Measurements from ENCODE around the gene TMEM237.

TMEM237 gene

DNA sequence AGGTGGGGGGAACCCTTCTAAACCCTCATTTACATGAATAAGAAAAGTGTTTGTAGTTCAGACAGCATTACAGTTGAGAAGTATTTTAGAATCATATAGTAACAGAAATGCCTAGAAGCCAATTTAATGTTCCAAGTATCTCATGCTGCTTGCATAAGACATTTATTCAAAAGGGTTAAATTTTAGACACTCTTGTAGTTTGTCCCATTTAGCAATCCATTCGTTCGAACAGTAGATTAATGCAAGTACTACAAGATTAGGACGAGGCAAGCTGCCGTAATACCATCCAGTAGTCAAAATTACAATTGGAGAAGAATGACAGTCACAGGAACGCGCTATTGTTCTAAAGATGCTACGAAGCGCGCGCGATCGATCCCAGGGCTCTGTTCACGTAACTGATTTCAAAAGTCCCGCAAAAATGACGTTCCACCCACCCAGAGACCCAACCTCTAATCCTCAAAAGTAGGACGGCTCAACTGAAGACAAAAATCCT, 1.2 kb downstream of the TMEM237 start:
- no peak for DNase-seq (ENCODE audit: low read depth)

DNA sequence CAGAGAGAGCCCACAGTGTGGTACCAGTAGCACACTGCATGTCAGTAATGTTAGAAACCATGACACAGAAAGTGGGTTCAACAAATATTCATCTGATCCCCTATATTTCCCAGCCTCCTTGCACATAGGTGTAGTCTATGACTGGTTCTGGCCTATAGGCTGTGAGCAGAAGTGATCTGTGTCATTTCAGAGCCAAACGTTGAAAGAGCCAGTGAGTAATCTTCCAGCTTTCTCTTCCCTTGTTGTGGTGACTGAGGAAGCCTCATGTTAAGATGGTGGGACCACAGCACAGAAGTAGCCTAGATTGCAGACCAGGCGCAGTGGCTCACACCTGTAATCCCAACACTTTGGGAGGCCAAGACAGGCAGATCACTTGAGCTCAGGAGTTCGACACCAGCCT, 4.1 kb downstream of the TMEM237 start:
- DNase-seq (ENCODE audit: low read depth), result no peak

DNA sequence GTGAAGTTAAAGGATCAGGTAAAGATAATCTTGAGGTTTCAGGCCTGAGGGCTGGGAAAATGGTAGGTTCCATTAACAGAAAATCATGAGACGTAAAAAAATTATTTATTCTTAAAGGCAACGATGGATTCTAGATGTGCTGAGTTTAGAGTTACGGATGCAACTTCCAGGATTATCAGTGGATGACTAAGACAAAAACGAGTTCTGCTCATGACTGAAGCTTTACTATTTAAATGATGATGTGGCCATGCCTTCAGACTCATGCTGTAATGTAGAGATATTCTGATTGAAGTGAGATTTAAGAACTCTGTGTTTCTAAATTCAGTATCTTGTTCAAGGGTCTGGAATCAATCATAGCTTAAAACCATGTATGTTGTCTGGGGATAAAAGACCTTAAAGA, 5.0 kb downstream of the TMEM237 start:
- DNase-seq (ENCODE audit: low read depth), result no peak

DNA sequence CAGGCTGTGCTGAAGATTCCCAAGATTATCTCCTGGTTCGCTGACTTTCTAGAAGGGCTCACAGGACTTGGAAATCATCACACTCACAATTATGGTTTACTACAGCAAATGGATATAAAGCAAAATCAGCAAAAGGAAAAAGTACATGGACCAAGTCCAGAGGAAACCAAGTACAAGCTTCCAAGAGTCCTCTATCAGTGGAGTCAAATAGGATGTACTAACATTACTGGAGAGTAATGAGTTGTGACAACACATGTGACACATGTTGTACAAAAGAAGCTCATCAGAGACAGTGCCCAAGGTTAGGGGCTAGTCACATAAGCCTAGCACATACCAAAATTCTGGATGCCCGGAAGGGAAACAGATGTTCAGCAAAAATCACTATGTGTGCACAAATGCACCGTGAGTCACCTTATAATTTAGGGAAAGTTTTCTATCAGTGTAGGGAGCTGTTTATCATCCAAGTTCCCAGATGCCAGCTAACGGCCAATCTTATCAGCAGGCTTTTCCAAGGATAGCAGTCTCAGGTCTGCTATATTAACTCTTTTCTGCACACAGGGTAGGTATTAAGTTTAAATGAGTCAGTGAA, 9.5 kb downstream of the TMEM237 start:
- DNase-seq (ENCODE audit: low read depth), result no peak

DNA sequence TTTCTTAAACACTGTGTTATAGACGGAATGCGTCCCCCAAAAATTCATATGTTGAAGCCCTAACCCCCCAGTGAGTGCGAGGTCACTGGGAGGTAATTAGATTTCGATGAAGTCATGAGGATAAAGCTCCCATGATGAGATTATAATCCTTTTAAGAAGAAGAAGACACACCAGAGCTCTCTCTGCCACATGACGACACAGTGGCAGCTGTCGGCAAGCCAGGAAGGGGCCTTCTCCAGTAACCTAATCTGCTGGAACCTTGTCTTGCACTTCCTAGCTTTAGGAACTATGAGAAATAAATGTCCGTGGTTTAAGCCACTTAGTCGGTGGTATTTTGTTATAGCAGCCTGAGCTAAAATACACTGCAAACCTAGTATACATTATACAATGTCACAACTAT, 12.3 kb downstream of the TMEM237 start:
- DNase-seq (ENCODE audit: low read depth), result no peak

DNA sequence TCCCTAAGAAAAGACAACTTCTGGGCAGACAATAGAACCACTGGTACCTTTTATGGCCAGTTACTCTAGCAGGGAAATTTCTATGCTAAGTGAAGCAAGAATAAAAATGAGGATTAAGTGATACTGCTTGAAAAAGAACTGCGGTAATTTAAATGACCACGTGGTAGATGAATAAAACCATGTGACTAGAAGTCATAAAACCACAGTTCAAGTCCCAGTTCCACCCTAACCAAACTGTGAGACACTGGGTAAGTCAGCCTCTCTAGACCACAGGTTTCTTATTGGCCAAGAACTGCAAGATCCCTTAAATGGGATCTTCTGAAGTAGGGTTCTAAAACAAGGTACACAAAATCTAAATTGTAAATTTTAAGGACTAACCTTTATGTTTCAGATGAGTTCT, 12.7 kb downstream of the TMEM237 start:
- DNase-seq (ENCODE audit: low read depth), result no peak

DNA sequence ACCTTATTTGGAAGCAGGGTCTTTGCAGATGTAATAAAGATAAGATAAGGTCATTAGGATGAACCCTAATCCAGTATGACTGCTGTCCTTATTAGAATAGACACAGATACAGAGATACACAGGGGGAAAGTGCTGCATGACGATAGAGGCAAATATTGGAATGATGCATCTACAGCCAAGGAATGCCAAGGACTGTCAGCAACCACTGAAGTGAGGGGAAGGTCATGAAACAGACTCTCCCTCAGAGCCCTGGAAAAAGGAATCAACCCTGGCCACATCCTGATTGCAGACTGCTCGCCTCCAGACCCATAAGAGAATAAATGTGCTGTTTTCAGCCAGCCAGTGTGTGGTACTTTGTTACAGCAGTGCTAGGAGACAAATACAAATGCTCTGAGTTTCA, 14.8 kb downstream of the TMEM237 start:
- no peak for DNase-seq (ENCODE audit: low read depth)

DNA sequence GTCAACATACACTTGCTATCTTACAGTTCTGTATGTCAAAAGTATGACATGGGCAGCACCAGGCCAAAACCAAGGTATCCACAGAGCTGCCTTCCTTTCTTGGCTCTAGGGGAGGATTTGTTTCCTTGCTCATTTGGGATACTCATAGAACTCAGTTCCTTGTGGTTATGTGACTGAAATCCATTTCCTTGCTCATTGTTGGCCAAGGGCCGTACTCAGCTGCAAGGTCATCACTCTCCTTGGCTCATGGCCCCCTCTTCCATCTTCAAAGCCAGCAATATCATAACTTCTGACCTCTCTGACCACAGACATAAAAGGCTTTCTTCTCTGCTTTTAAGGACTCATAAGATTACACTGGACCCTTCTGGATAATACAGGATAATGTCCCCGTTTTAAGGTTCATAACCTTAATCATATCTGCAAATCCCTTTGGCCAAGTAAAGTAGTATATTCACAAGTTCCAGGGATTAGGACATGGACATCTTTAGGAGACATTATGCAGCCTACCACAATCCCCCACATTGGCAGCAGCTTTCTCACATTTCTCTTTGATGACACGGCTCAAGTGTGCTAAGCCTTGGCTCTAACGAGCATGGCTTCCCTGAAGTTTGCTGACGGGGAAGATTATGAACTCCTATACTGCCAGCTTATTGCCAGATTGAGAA, 20.9 kb downstream of the TMEM237 start:
- no peak for DNase-seq (ENCODE audit: low read depth)

DNA sequence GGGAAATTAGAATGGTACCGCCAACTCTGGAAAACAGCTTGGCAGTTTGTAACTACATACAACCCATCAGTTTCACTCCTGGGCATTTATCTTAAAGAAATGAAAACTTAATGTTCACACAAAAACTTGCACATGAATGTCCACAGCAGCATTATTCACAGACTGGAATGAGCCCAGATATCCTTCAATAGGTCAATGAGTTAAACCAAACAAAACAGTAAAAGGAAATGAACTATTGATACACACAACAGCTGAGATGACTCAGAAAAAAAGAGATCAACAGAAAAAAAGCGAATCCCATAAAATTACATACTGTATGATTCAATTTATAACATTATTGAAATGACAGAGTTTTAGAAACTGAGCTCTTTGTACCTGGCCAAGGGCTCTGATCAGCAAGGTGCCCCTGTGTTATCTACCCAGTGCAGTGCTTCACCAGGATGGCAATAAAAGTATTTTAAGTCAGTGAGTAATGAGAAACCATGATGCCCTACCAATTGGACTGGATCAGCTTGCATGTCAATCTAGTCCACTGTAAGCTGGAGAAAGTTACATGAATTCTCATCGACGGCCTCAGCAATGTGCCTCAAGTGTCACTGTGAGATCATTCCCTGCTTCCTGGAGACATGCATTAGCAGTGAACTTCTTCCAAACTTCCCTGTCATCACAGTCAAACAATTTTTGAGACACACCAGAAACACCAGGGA, 21.9 kb downstream of the TMEM237 start:
- DNase-seq (ENCODE audit: low read depth), result no peak

DNA sequence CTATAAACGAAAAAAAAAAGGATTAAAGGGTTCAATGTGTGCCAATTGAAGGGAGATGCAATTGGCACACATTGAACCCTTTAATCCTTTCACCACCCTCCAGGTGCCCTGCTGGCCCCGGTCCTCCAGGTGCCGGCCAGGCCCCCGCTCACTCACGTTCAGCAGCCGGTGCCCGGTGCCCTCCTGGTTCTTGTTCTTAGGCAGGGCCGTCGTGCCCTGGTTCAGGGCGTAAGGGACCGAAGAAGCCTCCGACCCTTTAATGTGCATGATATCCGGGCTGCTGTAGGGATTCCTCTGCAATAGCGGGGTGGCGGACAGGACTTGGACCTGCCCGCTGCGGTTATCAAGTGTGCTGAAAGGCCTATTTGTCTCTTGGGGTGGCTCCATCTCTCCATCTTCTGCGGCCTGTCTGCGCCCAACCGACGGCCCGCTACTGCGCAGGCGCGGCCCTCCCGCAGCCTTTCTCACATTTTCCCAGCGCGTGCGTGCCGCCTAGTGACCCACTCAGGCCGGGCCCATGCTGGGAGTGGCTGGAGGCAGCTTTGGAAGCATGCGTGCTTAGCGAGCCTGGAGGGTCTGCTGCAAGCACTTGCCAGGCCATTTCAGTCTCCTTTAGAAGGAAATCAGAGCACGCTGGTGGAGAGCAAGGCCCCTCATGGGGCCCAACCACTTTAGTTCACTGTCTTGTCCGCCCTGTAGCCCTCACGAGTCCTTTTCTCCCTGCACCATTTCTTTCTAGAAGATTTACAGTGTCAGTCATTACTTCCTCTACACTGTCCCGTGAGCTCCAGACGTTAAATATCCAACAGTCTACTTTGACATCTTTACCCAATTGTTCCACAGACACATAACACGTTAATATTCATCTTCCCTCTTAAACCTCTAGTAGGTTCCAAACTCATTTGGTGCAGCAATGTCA, 24.3 kb downstream of the TMEM237 start:
- no peak for DNase-seq (ENCODE audit: low read depth)

DNA sequence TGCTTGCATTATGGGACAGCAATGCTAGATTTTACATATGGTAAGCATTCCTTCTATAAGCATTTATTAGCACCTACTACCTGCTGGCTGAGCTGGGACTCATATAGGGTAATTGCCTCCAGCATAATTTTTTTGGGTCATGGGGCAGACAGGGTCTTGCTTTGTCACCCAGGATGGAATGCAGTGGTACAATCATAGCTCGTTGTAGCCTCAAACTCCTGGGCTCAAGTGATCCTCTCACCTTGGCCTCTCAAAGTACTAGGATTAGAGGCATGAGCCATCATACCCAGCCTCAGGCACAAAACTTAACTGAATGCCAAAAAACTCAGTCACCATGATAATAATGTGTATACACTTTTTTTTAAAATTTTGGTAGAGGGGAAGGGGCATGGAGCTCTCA, 35.3 kb downstream of the TMEM237 start:
- DNase-seq (ENCODE audit: low read depth), result no peak

DNA sequence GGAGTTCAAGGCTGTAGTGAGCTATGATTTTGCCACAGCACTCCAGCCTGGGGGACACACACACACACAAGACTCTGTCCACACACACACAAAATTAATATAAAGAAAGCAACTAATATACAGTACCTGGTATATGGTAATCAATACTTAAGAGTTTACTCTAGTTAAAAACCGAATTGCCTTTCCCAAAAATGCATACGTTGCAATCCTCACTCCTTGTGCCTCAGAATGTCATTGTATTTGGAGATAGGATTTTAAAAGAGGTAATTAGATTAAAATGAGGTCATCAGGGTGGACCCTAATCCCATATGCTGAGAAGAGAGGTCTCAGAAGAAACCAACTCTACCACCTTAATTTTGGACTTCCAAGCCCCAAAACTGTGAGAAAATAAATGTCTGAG, 35.7 kb downstream of the TMEM237 start:
- DNase-seq (ENCODE audit: low read depth), result no peak

DNA sequence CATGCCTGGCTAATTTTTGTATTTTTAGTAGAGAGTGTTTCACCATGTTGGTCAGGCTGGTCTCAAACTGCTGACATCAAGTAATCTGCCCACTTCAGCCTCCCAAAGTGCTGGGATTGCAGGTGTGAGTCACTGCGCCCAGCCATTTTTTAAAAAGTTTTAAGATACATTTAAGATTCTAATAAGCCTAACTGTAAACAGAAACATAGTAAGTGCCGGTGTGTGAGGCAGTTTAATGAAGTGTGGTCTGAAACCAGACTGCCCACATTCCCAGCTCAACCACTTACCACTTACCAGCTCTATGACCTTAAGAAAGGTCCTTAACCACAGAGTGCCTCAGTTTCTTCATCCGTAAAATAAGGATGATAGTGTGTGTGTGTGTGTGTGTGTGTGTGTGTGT, 42.4 kb downstream of the TMEM237 start:
- DNase-seq (ENCODE audit: low read depth), result no peak

DNA sequence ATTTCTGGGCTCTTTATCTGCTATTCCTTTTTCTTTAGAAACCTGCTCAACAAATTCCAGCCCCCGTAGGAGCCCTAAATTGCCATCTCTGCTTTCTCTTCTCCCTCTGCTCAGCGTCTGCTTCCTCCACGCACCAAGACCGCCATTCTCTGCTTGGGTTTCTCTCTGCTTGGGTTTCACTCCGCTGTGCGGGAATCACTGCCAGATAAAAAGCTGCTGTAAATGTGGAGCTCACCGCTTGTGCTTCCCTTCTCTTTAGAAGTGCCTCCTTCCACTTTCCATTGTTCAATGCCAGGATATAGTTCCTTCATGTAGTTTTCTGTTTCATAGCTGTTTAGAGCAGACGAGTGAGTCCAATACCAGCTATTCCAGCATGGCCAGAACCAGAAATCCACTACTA, 45.9 kb downstream of the TMEM237 start:
- no peak for DNase-seq (ENCODE audit: low read depth)

DNA sequence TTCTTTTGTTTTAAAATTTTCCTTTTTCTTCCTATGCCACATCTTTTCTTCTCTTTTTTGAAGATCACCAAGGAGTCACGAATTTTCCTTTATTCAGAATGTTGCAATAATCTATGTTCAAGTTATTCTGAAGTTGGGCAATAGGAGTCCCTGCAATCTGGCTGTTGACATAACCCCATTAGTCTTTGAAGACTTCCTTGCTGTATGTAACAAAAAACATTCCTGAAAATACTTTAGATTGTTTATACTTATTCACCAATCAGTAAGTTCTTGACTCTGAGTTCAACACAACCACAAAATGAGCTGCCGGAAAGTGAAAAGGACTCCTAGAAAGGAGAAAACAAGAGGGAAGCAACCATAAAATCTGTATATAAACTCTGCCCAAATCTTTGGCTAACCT, 62.8 kb downstream of the TMEM237 start:
- no peak for DNase-seq (ENCODE audit: low read depth)

DNA sequence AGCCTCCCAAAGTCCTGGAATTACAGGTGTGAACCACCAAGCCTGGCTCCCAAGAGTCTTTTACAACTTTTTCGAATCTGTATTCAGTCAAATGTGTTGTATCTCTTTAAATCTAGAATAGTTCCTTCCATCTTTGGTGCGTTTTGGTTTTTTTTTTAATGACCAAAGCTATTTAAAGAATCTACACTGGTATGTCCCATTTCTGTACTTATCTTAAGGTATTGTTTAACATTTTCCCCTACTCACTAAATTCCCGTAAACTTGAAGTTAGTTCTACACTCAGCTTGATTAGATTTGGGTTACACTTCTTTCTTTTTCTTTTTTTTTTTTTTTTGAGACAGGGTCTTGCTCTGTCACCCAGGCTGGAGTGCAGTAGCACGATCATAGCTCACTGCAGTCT, 63.8 kb downstream of the TMEM237 start:
- no peak for DNase-seq (ENCODE audit: low read depth)

DNA sequence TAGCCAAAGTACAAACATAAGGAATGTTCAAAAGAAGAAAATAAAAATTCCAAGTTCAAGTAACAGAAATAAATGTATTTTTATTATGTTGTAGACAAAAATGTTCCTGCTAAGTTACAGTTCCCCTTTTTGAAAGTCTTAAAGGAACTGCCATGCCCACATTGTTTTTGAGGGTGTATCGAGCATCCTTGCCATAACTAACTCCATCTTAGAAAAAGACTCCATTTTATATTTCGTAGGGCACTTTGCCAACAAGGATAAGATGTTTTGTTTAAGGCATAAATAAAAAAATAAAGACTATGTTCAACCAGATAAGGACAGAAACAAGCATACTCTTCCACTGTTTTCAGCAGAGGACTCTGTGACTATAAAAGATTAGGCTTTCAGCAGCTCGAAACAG, 67.3 kb downstream of the TMEM237 start:
- DNase-seq (ENCODE audit: low read depth), result no peak

DNA sequence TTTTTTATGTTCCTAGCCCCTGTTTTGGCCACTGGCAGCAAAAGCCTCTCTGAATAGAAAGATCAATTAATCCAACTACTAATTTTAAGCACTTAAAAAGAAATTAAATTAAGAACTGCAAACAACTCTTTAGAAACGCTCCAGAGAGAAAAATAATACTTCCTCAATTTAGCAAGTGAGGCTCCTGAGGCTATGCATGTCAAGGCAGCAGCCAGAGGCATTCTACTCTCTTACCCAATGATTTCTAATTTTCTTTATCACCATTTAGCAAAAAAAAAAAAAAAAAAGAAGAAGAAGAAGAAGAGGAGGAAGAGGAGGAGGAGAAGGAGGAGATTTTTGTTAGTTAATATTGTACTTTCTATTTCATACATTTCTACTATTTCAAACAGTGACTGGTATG, 68.5 kb downstream of the TMEM237 start:
- no peak for DNase-seq (ENCODE audit: low read depth)

DNA sequence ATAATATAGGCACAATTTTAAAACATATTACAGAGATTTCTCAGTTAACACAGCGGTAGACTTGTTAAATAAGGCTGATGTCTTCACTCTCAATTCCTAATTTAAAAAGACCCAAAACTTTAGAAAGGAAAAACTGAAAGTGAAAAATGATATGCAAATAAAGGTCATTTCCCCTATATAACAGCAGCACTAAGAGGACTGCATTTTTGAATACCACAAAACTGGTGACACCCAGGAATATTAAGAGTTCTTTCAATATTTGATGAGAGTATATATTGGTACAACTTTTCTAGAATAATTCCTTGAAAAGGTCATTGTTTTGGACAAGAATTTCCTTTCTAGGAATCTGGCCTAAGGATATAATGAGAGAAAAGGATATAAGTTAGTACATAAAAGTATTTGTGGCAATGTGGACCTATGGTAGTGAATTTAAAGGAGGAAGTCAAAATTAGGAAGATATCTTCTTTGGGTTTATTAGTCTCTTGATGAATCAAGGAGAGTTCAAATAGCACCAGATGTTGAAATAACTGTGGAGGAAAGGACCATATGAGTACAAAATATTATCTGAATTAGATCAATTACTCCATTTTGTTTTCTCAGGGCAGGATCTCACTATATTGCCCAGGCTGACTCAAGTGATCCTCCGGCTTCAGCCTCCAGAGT, 70.3 kb downstream of the TMEM237 start:
- DNase-seq (ENCODE audit: low read depth), result no peak
